Measurements from ENCODE around the gene CLEC2D. TPM values are rescaled to one million over a fixed set of nuclear protein-coding genes. Genes with fewer than 3 reads are reported as not detected.
"Not testable (repeated sequence)": the region's sequence is repeated elsewhere in the genome, so short reads cannot be mapped to it uniquely, and the experiment has no call there.

CLEC2D gene
- total RNA-seq, 2 donors from 2014 or later: 3.3 to 6.8 TPM

DNA sequence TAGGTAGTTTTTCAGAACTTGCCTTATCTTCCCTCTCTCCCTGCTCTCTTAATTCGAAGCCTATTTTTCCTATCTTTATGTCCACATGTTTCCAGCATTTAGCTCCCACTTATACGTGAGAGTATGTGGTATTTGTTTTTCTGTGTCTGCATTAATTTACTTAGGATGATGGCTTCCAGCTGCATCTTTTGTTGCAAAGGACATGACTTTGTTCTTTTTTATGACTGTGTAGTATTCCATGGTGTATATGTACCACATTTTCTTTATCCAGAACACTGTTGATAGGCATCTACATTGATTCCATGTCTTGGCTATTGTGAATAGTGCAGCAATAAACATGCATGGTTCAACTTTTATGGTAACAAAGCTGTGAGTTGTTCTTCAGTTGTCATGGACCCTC, 7.8 kb upstream of the CLEC2D start:
- Histone ChIP-seq H3K36me3 (no peaks in the 10 kb centered on the region), H3K4me3 (no peak overlapping the region), H3K4me1 (no peaks in the 10 kb centered on the region), H3K9ac (ENCODE audit: low read depth in 2 of 2, low read length in 2 of 2) (no peak overlapping the region), H3K27ac (no peak overlapping the region), H3K27me3 (no peaks in the 10 kb centered on the region), H3K9me3 (no peaks in the 10 kb centered on the region)
- intact Hi-C loops (cut with DNase I): no loop called here
- TF ChIP-seq, protein P1, sequence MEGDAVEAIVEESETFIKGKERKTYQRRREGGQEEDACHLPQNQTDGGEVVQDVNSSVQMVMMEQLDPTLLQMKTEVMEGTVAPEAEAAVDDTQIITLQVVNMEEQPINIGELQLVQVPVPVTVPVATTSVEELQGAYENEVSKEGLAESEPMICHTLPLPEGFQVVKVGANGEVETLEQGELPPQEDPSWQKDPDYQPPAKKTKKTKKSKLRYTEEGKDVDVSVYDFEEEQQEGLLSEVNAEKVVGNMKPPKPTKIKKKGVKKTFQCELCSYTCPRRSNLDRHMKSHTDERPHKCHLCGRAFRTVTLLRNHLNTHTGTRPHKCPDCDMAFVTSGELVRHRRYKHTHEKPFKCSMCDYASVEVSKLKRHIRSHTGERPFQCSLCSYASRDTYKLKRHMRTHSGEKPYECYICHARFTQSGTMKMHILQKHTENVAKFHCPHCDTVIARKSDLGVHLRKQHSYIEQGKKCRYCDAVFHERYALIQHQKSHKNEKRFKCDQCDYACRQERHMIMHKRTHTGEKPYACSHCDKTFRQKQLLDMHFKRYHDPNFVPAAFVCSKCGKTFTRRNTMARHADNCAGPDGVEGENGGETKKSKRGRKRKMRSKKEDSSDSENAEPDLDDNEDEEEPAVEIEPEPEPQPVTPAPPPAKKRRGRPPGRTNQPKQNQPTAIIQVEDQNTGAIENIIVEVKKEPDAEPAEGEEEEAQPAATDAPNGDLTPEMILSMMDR (IDR thresholded peaks at IDR 0.05): no peak
- DNase-seq: no peak

DNA sequence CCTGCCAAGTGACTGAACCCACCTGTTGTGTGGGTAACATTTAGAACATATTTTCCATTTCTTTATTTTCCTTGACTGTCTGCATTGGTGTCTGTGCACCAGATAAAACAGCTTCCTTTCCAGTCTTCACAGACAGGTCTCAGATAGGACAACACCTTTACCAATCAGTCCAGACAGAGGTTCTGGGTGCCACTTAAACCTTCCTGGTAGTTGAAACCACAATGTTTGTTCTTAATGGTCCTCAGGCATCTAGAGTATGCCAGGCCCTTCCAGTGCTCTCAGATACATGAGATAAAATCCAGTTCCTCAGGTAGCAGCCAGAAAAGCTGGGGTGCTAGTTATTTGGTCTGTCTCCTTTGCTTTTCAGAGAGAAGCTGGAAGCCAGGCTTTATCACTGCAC, 7.0 kb upstream of the CLEC2D start:
- Histone ChIP-seq H3K9ac (ENCODE audit: low read depth in 2 of 2, low read length in 2 of 2) (no peak overlapping the region), H3K27me3 (no peaks in the 10 kb centered on the region), H3K4me3 (no peak overlapping the region), H3K4me1 (no peaks in the 10 kb centered on the region), H3K27ac (no peak overlapping the region), H3K36me3 (no peaks in the 10 kb centered on the region), H3K9me3 (no peaks in the 10 kb centered on the region)
- intact Hi-C loops (cut with DNase I): no loop called here
- TF ChIP-seq, protein P1 (IDR thresholded peaks at IDR 0.05): no peak
- DNase-seq: no peak

DNA sequence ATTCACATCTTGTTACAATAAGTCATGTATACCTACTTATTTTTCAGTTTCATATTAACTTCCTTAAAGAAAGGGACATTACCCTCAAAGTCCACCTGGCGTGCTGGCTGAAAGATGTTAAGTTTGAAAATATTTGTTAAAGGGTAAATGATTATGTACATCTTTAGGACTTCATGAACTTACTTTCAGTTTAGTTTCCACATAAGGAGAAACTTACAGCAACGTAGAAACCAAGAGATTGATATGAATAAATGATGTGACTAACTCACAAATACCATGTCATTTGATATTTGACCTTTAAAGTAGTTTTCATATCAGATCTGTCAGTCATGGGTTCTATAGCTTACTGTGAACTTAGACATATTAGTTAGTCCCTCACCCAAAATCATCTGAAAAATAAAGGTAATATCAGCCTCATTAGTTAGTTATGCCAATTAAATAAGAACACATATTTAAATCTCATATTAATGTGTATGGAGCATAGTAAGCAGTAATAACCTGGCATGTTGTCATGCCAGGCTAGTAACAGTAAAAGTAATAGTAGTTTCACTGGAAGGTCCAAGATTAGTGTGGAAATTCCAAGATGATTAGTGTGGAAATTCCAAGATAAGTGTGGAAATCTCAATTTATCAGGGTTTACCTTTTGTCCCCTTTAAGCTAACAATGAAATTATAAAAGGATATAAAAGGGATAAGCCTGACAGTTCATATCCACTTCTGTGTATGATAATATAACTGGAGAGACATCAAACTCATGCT, 1.9 kb upstream of the CLEC2D start:
- intact Hi-C loops (cut with DNase I): no loop called here
- Histone ChIP-seq H3K27ac (peak overlapping the region; percentile 5), H3K36me3 (no peaks in the 10 kb centered on the region), H3K27me3 (no peaks in the 10 kb centered on the region), H3K4me1 (no peaks in the 10 kb centered on the region), H3K4me3 (no peak overlapping the region), H3K9ac (ENCODE audit: low read depth in 2 of 2, low read length in 2 of 2) (no peak overlapping the region), H3K9me3 (no peaks in the 10 kb centered on the region)
- TF ChIP-seq, protein P1 (IDR thresholded peaks at IDR 0.05): no peak
- DNase-seq: no peak

DNA sequence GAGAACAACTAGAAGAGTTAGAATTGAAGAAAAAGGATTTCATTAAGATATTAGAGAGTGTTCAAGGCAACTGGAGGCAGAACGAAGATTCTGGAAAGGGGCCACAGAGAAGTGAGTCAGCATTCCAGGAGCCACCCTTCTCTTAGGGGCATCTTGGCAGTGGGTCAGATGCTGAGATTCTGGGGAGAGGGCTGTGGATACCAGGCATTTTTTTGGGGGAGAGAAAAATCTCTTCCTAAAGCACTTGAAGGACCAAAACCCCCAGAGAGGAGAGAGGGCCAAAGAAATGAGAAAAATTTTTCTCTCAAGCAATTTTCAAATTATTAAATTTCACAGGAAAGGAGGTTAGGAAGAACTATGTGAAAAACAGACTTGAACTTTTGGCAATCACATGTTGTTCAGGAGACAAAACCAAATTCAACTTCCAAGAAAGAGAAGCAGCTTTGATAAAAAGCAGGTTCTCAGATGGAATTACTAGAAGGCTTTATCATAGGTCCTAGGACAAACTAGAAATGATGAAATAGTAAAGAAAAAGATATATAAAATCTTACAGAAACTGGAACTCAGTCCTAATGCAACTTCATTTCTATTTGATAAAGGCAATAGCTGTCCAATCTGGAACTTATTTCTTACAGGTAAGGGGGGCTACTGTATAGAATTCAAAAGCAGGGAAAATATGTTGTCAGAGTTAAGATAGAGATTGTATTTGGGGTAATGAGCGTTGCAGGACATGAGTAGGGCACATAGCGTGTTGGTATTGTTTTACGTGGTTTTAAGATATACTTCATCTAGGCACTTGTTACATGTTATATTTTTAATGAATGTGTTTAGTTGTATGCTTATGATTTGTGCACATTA, 1.1 kb upstream of the CLEC2D start:
- TF ChIP-seq, protein P1 (IDR thresholded peaks at IDR 0.05): no peak
- no peaks in the 10 kb centered on the region for H3K4me1 ChIP-seq
- H3K9ac ChIP-seq (ENCODE audit: low read depth in 2 of 2, low read length in 2 of 2): no peak overlapping the region
- no peak for DNase-seq
- intact Hi-C loops (cut with DNase I): no loop called here
- no peaks in the 10 kb centered on the region for H3K9me3 ChIP-seq
- no peak overlapping the region for H3K4me3 ChIP-seq
- H3K36me3 ChIP-seq: no peaks in the 10 kb centered on the region
- peak overlapping the region; percentile 5 for H3K27ac ChIP-seq
- H3K27me3 ChIP-seq: no peaks in the 10 kb centered on the region

DNA sequence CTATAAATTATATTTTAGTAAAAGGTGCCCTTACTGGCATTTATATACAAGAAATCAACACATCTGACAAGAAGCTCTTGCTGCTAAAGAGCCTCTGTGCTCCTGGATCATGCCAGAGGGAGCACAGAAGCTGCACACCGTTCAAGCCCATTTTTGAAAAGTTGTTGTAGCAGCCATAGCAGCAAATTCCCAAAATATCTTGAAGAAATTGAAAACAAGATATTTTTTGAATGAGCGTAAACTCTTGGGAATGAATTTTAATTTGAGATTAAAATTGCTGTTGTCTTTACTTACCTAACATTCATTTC, 540 bp upstream of the CLEC2D start:
- H3K9ac ChIP-seq (ENCODE audit: low read depth in 2 of 2, low read length in 2 of 2): no peak overlapping the region
- no peak for DNase-seq
- H3K36me3 ChIP-seq: no peaks in the 10 kb centered on the region
- H3K4me1 ChIP-seq: no peaks in the 10 kb centered on the region
- H3K4me3 ChIP-seq: no peak overlapping the region
- intact Hi-C loops (cut with DNase I): no loop called here
- H3K27me3 ChIP-seq: no peaks in the 10 kb centered on the region
- TF ChIP-seq, protein P1 (IDR thresholded peaks at IDR 0.05): no peak
- H3K9me3 ChIP-seq: no peaks in the 10 kb centered on the region
- H3K27ac ChIP-seq: no peak overlapping the region

DNA sequence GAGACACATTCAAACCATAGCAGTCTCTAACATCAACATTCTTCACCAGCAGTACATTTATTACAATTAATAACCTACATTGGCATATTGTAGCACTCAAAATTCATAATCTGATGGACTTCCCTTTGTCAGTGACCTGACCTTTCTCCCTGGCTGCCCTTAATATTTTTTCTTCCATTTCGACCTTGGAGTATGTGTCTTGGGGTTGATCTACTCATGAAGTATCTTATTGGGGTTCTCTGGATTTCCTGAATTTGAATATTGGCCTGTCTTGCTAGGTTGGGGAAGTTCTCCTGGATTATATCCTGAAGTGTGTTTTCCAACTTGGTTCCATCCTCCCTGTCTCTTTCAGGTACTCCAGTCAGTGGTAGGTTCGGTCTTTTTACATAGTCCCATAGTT, 2.8 kb downstream of the CLEC2D start:
- DNase-seq; H3K9ac ChIP-seq (ENCODE audit: low read depth in 2 of 2, low read length in 2 of 2); H3K27me3 ChIP-seq; H3K4me3 ChIP-seq; H3K9me3 ChIP-seq; H3K27ac ChIP-seq; intact Hi-C loops (cut with DNase I); H3K4me1 ChIP-seq; H3K36me3 ChIP-seq: not testable (repeated sequence)
